HG03135 (cell line): ENCODE results near the gene CACNA2D3.

Experiments used
- ATAC-seq: cut with Tn5 transposase; IDR thresholded peaks from one replicate; pipeline ENCODE4 v1.9.1; 2021; ENCODE audit warnings: mild to moderate bottlenecking, moderate library complexity; ENCODE audit not compliant: unreplicated experiment

Gene CACNA2D3

GRCh38 chr3:54772746-54773145 is 650.4 kb downstream of the CACNA2D3 start:
- no peak for ATAC-seq

GRCh38 chr3:54773271-54773670 is 650.9 kb downstream of the CACNA2D3 start:
- no peak for ATAC-seq

GRCh38 chr3:54776601-54777000 is 654.2 kb downstream of the CACNA2D3 start:
- no peak for ATAC-seq

DNA sequence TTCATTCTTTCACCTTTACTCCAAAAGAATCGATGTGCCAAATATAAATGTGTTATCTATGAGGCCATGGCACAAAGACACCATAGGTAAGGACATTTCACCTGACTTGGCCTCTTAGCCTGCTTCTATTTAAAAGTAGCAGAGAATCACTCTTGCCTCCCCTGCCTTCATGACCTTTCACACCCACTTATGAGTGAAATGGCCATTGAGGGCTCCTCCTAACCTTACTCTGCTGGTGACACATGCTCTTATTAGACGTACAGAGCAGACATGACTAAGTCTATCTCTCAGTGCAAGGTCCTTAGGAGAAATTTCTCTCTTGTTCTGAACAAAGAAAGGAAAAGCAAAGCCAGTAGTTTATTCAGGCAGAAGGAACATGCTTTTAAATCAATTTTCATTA is 654.8 kb downstream of the CACNA2D3 start:
- no peak for ATAC-seq

- no peak for ATAC-seq
These were observed 658.0 kb downstream of the CACNA2D3 start for GRCh38 chr3:54780336-54780735.

- no peak for ATAC-seq
These were observed 659.4 kb downstream of the CACNA2D3 start for GRCh38 chr3:54781728-54782127.

DNA sequence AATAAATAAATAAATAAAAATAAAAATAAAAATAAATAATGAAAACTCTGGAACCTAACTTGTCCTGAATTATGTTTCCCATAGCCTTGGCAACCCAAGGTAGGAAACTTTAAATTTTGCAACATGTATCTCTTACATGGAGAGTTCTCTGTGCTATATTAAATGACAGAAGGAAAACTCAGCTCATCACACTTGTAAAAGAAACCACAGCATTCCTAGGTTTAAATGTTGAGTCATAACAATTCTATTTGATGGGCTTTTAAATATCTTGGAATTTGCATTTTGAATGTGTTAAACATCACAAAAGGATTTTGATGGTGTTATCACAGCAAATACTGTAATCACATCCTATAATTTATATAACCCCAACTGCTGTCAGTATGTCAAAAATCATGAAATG is 661.3 kb downstream of the CACNA2D3 start:
- no peak for ATAC-seq

GRCh38 chr3:54784021-54784420 is 661.7 kb downstream of the CACNA2D3 start:
- ATAC-seq, result no peak

DNA sequence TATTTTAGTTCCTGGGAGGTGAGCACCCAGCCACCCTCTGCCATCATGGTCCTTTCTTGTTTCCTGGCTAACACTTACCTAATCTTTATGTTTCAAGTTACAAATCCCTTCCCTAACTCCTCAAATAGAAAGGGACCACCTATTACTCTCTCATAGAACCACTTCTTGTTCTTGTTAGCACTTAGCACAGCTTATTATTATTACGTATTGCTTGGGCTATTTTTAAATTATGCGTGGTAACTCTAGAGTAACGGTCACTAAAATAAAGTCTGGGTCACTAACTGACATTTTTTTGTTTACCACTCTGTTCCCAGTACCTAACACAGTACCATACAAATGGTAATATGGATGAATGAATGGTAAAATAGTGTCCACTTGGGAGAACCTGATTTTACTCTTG is 663.6 kb downstream of the CACNA2D3 start:
- no peak for ATAC-seq

- no peak for ATAC-seq
These were observed 667.7 kb downstream of the CACNA2D3 start for GRCh38 chr3:54790051-54790450.

- ATAC-seq, result no peak
These were observed 669.3 kb downstream of the CACNA2D3 start for GRCh38 chr3:54791501-54792156.

GRCh38 chr3:54792584-54792983 is 670.2 kb downstream of the CACNA2D3 start:
- no peak for ATAC-seq

DNA sequence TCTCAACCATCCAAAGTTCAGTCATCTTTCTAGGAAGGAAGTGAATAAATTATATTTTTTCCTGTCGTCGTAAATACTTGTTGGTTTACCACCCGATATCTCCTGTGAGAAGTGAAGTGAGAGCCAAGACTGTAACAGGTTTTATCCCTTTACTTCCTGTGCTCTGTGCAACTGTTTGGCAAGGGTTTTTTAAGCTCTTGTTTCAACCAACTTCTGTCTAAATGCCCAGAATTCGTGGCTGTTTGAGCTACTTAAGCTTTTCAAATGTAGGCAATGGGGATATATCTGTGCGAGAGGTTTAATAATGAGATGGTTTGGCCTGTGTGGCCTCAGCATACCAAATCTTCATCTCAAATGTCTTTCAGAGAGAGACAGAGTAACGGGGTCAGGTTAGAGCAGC is 670.8 kb downstream of the CACNA2D3 start:
- no peak for ATAC-seq

- ATAC-seq, result no peak
These were observed 674.8 kb downstream of the CACNA2D3 start for GRCh38 chr3:54797111-54797510.

GRCh38 chr3:54800478-54800877 is 678.1 kb downstream of the CACNA2D3 start:
- no peak for ATAC-seq

DNA sequence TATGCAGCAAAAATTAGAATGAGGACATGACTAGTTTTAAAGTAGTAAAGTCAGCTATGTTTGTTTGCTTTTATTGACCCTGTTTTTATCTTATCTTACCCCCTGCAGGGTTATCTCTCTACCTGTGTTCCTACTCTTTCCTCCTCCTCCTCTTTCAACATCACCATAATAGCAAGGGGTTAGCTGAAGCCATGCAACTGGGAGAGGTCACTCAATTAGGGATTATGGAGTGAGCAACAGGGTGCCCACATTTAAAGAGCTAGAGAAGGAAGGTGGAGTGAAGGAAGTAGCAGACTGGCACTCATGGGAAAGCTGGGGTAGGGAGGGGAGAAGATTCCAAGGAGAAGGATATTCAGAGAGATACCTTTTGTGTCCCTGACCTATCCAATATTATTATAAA is 679.6 kb downstream of the CACNA2D3 start:
- no peak for ATAC-seq

- no peak for ATAC-seq
These were observed 688.0 kb downstream of the CACNA2D3 start for GRCh38 chr3:54810401-54810800.

DNA sequence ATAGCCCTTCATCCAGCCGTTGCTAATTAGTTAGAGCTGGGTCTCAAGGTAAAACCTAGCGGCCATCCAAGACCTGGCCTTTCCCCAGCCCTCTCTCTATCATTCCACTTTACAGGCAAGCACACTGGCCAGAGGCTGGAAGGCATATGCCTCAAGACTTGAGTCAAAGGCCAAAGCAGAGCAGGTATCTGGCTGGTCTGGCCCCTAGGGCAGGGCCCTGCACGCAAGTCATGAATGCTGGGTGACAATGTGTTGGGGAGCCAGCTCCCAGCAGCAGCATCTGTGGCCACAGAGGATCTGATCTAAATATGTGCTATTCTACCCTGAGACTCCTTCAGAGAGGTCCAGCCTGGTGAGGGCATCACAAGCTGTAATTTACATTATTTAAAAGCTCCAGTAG is 691.9 kb downstream of the CACNA2D3 start:
- no peak for ATAC-seq

- ATAC-seq, result no peak
These were observed 695.3 kb downstream of the CACNA2D3 start for GRCh38 chr3:54817628-54818027.

DNA sequence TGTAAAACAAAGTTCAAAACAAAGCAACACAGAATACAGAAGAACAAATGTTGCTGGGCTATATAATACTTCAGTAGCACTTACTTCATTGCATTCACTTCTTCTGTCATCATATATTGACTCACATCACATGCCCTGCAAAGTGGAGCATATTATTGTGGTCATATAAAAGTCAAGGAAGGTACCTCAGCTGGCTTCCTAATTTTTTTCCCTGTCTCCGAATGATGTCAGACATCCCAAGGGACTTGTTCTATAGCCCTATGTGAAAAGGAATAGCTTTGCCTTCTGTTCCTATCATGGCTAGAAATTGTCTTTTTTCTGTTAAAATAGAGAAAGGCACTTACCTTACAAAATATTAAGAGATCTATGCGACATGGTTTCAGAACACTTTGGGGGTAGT is 696.1 kb downstream of the CACNA2D3 start:
- ATAC-seq, result no peak

DNA sequence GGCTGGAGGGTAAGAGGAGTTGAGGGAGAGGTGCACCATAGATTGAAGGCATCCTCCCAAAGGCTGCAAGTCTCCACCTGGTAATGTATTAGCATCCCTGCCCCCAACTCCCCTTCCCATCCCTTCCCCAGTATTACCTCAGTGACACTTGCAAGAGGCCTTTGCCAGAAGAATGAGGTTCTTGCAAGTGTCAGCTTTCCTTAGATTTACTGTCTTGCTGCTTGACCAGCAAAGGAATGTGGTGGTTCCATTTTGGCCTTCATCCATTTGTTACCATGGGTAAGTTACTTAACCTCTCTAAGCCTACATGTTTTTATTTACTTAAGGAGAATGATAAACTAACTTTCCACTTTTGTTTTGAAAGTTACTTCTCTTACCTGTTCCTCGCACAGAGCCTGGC is 696.6 kb downstream of the CACNA2D3 start:
- no peak for ATAC-seq

DNA sequence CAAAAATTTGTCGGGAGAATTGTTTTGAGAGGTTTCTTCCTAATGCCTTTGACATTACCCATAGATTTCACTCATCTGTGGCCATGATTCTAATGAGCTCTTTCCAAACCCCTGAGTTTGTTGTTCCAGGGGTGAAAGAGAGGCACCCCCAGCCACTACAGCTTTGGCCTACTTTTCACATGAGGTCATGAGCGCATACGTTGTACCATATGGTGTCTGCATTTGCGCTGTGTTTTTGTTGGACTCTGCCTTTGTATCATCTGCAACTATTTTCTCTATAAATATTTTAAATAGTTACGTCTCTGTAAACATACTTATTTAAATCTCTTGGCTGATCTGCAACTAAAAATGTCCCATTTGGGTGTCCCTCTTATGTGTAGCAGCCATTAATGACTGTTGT is 697.6 kb downstream of the CACNA2D3 start:
- no peak for ATAC-seq

DNA sequence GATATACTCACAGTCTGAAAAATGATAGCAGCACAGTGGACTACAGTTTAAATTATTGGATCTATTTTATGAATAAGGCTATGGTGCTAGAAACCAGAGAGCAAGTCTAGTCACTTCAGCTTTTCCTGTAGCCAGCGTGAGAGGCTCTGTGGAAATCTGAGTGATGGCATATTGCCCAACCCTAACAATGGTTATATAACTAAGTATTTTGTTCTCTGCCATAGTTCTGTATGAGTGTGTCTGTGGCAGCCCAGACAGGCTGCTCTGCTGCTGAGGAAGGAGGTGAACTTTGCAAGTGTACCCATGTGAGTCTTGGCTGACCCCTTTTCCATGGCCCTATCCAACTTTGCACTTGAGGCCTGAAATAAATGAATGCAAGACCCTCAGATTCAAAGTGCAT is 699.9 kb downstream of the CACNA2D3 start:
- no peak for ATAC-seq
